Gastrocnemius medialis (tissue), 4 donors: ENCODE results near the gene RAB26. TPM values are rescaled to one million over a fixed set of nuclear protein-coding genes. Genes with fewer than 3 reads are reported as not detected.
"Not testable (repeated sequence)": the region's sequence is repeated elsewhere in the genome, so short reads cannot be mapped to it uniquely, and the experiment has no call there.

Experiments
- ATAC-seq, 2 donors: fragments of 150-250 bp; one replicate each; pipeline ENCODE4 v1.9.1; 2016
- DNase-seq, 2 donors: peaks; one replicate each; pipeline ENCODE4 v3.0.0-alpha.2; 2019
- H3K27ac ChIP-seq, 4 donors: fragments of 200-600 bp; sonication (generic); 1 replicate in 1 of 4; 2 replicates in 3 of 4; pipeline ENCODE4 v1.5.1; 2016 to 2018; ENCODE audit warnings: mild to moderate bottlenecking in 2 of 4, moderate library complexity in 1 of 4
- H3K27me3 ChIP-seq, 3 donors: fragments of 200-600 bp; sonication (generic) in 2 of 3; 1 replicate in 1 of 3; 2 replicates in 2 of 3; pipeline versions ENCODE4 v1.5.1 to v1.6.0; 2016 to 2019; ENCODE audit warnings: mild to moderate bottlenecking in 1 of 3, moderate library complexity in 1 of 3
- H3K36me3 ChIP-seq, 2 donors: fragments of 200-600 bp; sonication (generic) in 1 of 2; one replicate each; pipeline ENCODE4 v1.5.1; 2017 to 2018
- H3K4me1 ChIP-seq, 2 donors: fragments of 200-600 bp; sonication (generic) in 1 of 2; one replicate each; pipeline ENCODE4 v1.5.1; 2016 to 2017; ENCODE audit warnings: mild to moderate bottlenecking in 2 of 2
- H3K4me3 ChIP-seq, 4 donors: fragments of 200-600 bp; sonication (generic) in 3 of 4; 1 replicate in 1 of 4; 2 replicates in 3 of 4; pipeline ENCODE4 v1.5.1; 2016 to 2019; ENCODE audit warnings: mild to moderate bottlenecking in 2 of 4
- H3K9me3 ChIP-seq, 3 donors: fragments of 200-600 bp; sonication (generic) in 2 of 3; 1 replicate in 1 of 3; 2 replicates in 2 of 3; pipeline ENCODE4 v1.5.1; 2016 to 2019
- in situ Hi-C, 4 donors: fragments of 200-750 bp; cut with MboI; loops; one replicate each; pipeline versions ENCODE4 v1.15.0 to v1.8.0; 2017; ENCODE audit warnings: low sequenced_read_pairs in 4 of 4
- intact Hi-C: fragments of 100-400 bp; cut with DNase I; formaldehyde crosslinking; loops from one replicate; pipeline ENCODE4 v1.15.1; 2023; ENCODE audit warnings: low total_unique reads
- total RNA-seq, 4 donors: library from RNA; depleted of rRNA; stranded (reverse); fragments of >200 nt; gene quantifications; one replicate each; pipeline versions ENCODE4 v1.1.0 to v1.2.3, GENCODE V29; 2016

The RAB26 gene
- total RNA-seq, 4 donors from 2014 or later: 1.3 to 4.2 TPM; not detected in 2

DNA sequence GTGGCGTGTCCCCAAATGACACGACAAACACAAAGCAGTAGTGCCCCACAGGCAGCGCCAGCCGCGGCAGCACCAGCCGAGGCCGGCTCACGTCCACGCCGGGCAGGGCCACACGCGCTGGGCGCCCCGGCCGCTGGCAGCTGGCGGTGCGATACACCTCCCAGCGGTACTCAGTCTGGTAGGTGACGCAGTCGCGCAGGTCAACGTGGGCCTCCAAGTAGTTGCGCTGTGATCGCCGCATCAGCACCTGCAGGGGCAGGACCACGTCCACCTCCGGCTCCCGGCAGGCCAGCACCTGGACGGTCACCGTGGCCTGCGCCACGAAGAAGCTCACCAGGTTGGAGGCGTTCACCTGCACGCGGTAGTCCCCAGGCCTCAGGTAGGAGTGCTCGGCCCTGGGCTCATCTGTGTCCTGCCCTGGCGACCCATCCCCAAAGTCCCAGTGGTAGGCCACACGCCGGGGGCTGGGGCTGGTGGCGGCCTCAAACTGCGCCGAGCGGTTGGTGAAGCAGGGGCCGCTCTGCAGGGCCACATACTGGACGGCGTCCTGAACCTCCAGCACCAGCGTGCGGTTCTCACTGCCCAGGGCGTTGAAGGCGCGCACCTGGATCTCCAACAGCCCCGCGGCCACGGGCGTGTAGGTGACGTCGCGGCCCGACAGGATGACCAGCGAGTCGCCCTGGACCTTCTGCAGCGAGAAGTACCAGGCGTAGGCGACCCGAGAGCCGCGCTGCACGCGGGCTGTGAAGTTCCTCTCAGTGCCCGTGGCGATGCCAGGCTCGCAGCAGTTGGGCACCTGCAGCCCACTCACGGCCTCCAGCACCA, 39.8 kb upstream of the RAB26 start:
- H3K4me1 ChIP-seq, H3K27ac ChIP-seq, H3K4me3 ChIP-seq, DNase-seq, H3K27me3 ChIP-seq, H3K9me3 ChIP-seq, in situ Hi-C loops, intact Hi-C loops, ATAC-seq: not testable (repeated sequence)
- peaks cover 0 to 66% of the 10 kb centered on the region in 2 donors for H3K36me3 ChIP-seq

DNA sequence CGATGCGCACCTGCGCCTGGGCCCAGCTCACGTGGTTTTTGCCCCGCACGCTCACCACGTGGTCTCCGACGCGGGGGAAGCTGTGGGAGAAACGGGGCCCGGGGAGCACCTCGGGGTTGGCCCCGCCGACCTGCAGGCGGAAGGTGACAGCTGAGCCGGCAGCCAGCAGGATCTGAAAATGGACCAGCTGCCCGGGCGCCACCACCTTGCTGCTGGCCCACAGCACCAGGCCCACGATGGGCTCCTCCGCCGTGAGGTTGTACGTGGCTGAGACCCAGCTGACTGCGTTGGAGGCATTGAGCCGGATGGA, 39.2 kb upstream of the RAB26 start:
- ATAC-seq, DNase-seq, H3K4me1 ChIP-seq, H3K4me3 ChIP-seq, in situ Hi-C loops, H3K27me3 ChIP-seq, intact Hi-C loops, H3K9me3 ChIP-seq, H3K27ac ChIP-seq: not testable (repeated sequence)
- peaks cover 0 to 71% of the 10 kb centered on the region in 2 donors for H3K36me3 ChIP-seq

DNA sequence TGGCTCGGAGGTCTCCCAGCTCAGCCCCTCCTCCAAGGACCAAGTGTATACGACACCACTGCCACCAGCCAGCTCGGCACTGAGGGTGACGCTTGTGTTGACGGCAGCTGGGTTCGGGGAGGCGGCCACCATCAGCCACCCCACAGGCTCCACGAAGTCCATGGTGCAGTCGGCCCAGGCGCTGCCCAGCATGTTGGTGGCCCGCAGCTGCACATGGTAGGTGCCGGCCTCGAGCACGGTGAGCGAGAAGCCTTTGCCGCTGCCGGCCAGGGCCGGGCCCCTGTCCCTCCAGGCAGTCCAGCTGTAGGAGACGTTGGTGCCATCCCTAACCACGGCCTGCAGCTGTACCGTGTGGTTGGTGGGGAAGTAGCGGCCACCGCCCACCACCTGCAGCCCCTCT, 38.6 kb upstream of the RAB26 start:
- H3K36me3 ChIP-seq: peaks cover 0 to 73% of the 10 kb centered on the region in 2 donors
- intact Hi-C loops, DNase-seq, ATAC-seq, H3K27me3 ChIP-seq, H3K9me3 ChIP-seq, in situ Hi-C loops, H3K4me1 ChIP-seq, H3K4me3 ChIP-seq: not testable (repeated sequence)
- peak overlapping the region in 3 of 4 donors; percentile 41 to 66 (median 64) for H3K27ac ChIP-seq

DNA sequence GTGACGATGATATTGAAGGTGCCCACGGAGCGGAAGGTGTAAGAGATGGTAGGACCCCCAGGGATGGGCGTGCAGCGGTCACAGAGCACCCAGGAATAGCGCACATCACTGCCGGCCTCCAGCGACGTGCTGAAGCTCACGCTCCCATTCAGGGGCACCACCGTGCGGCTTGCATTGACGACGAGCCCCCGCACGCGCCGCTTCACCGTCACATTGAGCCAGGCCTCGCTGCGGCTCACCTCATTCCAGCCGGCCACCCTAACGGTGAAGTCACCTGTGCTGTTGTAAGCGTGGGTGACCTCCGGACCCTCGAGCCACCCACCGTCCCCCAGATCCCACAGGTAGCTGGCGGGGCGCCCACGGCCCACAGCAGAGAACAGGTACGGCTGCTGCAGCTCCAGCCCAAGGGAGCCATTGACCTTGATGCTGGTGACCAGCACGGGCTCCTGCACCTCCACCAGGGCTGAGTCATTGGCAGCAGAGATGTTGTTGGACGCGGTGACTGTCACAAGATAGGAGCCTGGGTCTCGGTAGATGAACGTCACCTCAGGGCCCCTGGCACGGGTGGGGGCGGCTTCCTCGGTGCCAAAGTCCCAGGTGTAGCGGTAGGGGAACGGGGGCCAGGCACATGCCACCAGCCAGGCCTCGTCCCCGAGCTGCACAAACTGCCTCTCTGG, 38.0 kb upstream of the RAB26 start:
- intact Hi-C loops, H3K4me3 ChIP-seq, H3K9me3 ChIP-seq, H3K4me1 ChIP-seq, H3K27me3 ChIP-seq, in situ Hi-C loops: not testable (repeated sequence)
- DNase-seq (peak in 1 of 2 donors; percentile 76), ATAC-seq (peak; percentile 80 to 91)
- H3K27ac ChIP-seq: peak overlapping the region in 3 of 4 donors; percentile 58 to 66 (median 64)
- peaks cover 0 to 69% of the 10 kb centered on the region in 2 donors for H3K36me3 ChIP-seq

DNA sequence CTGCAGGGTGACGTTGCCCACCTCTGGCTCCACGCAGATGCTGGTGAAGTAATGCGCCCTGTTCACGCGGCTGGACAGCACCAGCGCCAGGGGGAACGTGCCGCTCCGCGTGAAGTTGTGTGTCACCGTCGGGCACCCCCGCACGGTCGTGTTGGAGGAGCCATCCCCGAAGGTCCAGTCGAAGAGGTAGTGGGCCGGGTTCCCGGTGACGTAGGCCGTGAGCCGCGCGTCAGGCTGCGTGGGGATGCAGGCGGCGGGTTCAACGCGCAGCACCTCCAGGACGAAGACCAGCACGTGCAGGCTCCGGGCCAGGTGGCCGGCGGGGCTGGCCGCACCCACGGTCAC, 37.4 kb upstream of the RAB26 start:
- peaks cover 0 to 65% of the 10 kb centered on the region in 2 donors for H3K36me3 ChIP-seq
- in situ Hi-C loops: not testable (repeated sequence)

DNA sequence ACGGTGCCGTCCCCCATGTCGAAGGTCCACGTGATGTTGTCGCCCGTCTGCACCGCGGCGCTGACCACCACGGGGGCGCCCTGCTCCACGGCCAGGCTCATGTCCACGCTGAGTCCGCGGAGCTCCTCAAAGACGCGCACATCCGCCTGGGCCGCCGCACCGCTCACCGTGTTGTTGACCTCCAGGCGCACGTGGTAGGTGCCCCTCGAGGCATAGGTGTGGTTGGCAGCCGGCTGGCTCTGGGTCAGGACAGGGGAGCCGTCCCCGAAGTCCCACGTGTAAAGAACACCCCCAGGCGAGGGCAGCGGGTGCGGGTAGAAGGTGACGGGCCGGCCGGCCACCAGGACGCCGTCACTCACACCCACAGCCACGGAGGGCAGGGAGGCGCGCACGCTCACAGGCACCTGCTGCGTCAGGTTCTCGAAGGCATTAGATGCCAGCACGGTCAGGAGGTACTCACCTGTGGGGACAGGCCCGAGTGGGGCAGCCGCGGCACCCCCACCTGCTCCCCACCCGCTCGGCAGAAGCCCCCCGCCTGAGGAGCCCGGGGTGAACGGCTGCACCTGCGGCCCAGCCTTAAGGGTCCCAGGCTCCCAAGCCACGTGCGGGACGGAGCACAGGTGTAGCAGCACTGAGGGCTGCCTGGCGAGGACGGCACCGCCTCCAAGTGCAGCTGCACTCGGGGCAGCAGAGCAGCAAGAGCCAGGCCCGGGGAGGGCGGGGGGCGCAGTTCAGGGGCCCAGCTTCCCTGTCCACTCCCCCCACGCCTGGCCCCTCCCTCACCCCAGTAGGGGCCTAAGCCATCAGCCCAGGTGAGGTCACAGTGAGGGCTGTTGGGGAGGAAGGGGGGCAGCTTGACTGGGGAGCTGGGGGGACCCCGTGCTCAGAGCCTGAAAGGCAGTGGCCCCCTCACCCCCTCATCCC, 36.8 kb upstream of the RAB26 start:
- in situ Hi-C loops, H3K9me3 ChIP-seq, ATAC-seq, intact Hi-C loops, H3K4me3 ChIP-seq, H3K4me1 ChIP-seq, DNase-seq, H3K27me3 ChIP-seq: not testable (repeated sequence)
- Histone ChIP-seq H3K36me3 (peaks cover 0 to 61% of the 10 kb centered on the region in 2 donors), H3K27ac (peak overlapping the region in 2 of 4 donors; percentile 58 to 64)

More for the DNA sequence above, 37.4 kb upstream of the RAB26 start:
- H3K4me3 ChIP-seq, intact Hi-C loops, H3K4me1 ChIP-seq, H3K9me3 ChIP-seq, H3K27me3 ChIP-seq, DNase-seq: not testable (repeated sequence)
- H3K27ac ChIP-seq: peak overlapping the region in 3 of 4 donors; percentile 58 to 66 (median 64)
- peak in 1 of 2 donors; percentile 46 for ATAC-seq

DNA sequence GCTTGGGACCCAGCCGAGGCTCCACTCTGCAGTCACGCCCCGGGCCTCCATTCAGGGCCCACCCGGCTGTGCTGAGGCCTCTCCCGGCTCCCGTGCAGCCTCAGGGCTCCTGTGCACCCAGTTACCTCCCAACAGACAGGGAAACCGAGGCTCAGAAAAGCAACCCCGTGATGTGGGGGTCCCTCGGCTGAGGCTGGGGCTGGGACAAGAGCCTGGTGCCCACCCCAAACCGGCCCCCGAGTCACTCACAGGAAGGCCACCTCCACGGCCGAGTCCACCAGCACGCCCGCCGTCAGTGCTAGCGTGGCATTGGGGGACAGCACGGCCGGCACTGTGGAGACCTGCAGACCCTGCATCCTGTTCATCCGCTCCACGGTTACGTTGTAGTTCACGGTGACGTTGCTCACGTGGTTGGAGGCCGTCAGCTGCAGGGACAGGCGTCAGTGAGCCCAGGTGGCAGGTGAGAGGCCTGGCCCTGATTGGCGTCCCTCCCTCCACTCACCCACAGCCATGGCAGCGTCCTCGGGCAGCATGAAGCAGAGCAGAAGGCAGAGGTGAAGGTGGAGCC, 35.8 kb upstream of the RAB26 start:
- H3K9me3 ChIP-seq, ATAC-seq, in situ Hi-C loops, H3K27me3 ChIP-seq, H3K27ac ChIP-seq, H3K4me3 ChIP-seq, DNase-seq, intact Hi-C loops: not testable (repeated sequence)
- H3K36me3 ChIP-seq: peaks cover 0 to 53% of the 10 kb centered on the region in 2 donors
- H3K4me1 ChIP-seq: peaks cover 10 to 12% of the 10 kb centered on the region in 2 donors

DNA sequence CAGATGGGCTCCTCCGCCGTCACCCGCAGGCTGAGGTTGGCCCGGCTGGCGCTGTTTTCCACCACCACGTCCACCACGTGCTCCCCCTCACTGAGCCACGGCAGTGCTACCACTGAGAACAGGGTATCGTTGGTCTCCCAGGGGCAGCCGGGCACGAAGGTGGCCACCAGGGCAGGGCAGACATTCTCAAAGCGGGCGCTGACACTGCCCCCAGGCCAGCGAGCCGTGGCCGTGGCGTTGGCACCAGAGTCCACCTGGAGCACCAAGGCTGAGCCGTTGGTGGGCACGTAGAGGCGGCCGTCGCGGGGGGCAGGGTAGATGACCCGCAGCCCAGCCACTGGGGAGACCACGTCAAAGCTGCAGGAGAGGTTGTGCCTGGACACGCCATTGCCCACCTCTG, 34.2 kb upstream of the RAB26 start:
- DNase-seq, ATAC-seq, H3K9me3 ChIP-seq, intact Hi-C loops, in situ Hi-C loops, H3K4me3 ChIP-seq, H3K27me3 ChIP-seq: not testable (repeated sequence)
- peak overlapping the region in 3 of 4 donors; percentile 18 to 83 (median 63) for H3K27ac ChIP-seq
- H3K4me1 ChIP-seq: peaks cover 18 to 24% of the 10 kb centered on the region in 2 donors
- H3K36me3 ChIP-seq: peaks cover 0 to 43% of the 10 kb centered on the region in 2 donors

DNA sequence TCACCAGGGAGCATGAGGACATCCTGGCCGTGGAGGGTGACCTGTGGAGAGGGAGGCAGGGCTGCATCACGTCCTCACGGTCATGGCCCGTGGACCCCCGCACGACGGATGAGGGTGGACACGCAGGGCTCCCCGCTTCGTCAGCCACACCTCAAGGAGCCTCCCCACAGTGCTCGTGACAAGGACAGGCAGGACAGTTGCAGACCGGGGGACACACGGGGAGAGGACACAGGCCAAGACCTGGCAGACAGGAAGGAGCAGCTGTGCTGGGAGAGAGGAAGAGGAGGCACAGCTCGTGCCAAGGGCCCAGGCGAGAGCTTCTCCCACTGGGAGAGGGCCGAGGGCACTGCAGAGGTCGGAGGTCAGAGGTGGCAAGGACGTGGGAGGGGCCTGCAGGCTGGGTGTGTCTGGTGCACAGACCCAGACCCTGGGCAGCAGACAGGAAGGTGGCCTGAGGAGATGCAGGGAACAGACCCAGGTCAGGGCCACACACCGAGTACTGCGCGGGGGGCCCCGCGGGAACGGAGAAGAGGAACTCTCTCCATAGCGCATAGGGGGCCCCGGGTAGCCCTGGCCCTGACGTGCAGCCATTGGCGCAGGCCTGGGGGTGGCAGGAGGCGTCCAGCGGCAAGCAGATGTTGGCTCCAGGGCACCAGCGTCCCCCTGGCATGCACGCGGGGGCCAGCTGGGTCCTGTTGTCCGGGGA, 33.4 kb upstream of the RAB26 start:
- H3K36me3 ChIP-seq: peaks cover 0 to 37% of the 10 kb centered on the region in 2 donors
- ATAC-seq, in situ Hi-C loops, H3K4me3 ChIP-seq, H3K9me3 ChIP-seq, intact Hi-C loops, H3K27me3 ChIP-seq: not testable (repeated sequence)
- peaks cover 18 to 31% of the 10 kb centered on the region in 2 donors for H3K4me1 ChIP-seq
- peak overlapping the region; percentile 33 to 83 (median 51) for H3K27ac ChIP-seq
- DNase-seq: peak; percentile 30 to 74
